ENCODE measurements around the gene WARS2.

Gene WARS2

DNA sequence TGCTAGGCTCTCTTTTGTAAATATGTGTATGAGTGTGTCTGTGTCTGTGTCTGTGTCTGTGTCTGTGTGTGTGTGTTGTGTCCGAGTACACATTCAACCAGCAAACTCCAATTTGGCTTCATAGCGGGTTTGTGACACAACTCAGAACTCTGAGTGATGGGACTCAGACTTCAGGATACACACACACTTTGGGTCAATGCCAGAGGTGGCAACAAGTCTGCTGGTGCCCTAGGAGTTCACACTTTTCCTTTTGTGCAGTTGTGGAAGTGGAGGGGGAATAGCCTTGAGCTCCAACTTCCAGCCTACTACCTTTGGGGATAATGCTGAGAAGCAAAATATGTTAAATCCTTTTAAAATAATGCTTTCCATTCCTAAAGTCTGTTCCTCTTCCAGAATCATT lies 135.7 kb downstream of the WARS2 start:
- no peak overlapping the region for H3K27ac Mint-ChIP-seq
- peaks cover 34% of the 10 kb centered on the region for H3K4me1 Mint-ChIP-seq
- peaks cover 90% of the 10 kb centered on the region for H3K27me3 Mint-ChIP-seq (ENCODE audit: low read depth)
- H3K36me3 Mint-ChIP-seq (ENCODE audit: low read depth): no peaks in the 10 kb centered on the region
- TF ChIP-seq CTCF (IDR thresholded peaks at IDR 0.05; ENCODE audit: unreplicated experiment in 3 of 3): no peak
- H3K9me3 Mint-ChIP-seq: peaks cover 11% of the 10 kb centered on the region
- no peak overlapping the region for H3K4me3 Mint-ChIP-seq

DNA sequence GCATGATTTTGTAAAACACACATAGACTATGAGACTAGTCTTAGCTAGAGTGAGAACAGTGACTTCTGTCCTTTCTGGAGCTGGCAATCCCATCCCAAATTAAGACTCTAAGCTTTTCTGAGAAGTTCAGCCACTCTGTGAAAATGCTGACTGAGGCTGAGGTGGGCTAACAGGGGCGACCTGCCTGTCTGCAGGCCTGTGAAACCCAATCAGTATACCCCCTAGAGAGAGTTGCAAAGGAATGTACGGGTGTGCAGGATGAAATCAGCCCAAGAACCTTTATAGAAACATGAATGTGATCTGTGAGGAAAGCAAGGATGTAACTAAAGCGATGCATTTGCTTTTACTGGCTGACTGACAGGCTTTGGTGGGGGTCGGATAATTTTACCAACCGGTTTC lies 136.3 kb downstream of the WARS2 start:
- Mint-ChIP-seq H3K27me3 (ENCODE audit: low read depth) (peaks cover 93% of the 10 kb centered on the region), H3K27ac (no peak overlapping the region), H3K36me3 (ENCODE audit: low read depth) (no peaks in the 10 kb centered on the region), H3K9me3 (peaks cover 11% of the 10 kb centered on the region), H3K4me3 (no peak overlapping the region), H3K4me1 (peaks cover 35% of the 10 kb centered on the region)
- no peak for TF ChIP-seq CTCF (IDR thresholded peaks at IDR 0.05; ENCODE audit: unreplicated experiment in 3 of 3)

GRCh38 chr1:119003413-119004128 lies 136.9 kb downstream of the WARS2 start:
- H3K4me3 Mint-ChIP-seq: no peak overlapping the region
- peaks cover 35% of the 10 kb centered on the region for H3K4me1 Mint-ChIP-seq
- no peak overlapping the region for H3K27ac Mint-ChIP-seq
- TF ChIP-seq CTCF (IDR thresholded peaks at IDR 0.05; ENCODE audit: unreplicated experiment in 3 of 3): no peak
- H3K36me3 Mint-ChIP-seq (ENCODE audit: low read depth): no peaks in the 10 kb centered on the region
- peaks cover 93% of the 10 kb centered on the region for H3K27me3 Mint-ChIP-seq (ENCODE audit: low read depth)
- H3K9me3 Mint-ChIP-seq: peaks cover 8% of the 10 kb centered on the region

GRCh38 chr1:119002028-119002686 lies 138.3 kb downstream of the WARS2 start:
- Mint-ChIP-seq H3K27me3 (ENCODE audit: low read depth) (peaks cover 97% of the 10 kb centered on the region), H3K4me3 (peak overlapping the region; percentile 68 to 81 (median 78)), H3K36me3 (ENCODE audit: low read depth) (no peaks in the 10 kb centered on the region), H3K9me3 (peaks cover 6% of the 10 kb centered on the region), H3K27ac (peak overlapping the region in 1 of 3 experiments; percentile 5), H3K4me1 (peaks cover 38% of the 10 kb centered on the region)
- no peak for TF ChIP-seq CTCF (IDR thresholded peaks at IDR 0.05; ENCODE audit: unreplicated experiment in 3 of 3)

- no peak for TF ChIP-seq CTCF (IDR thresholded peaks at IDR 0.05; ENCODE audit: unreplicated experiment in 3 of 3)
- Mint-ChIP-seq H3K9me3 (peaks cover 5% of the 10 kb centered on the region), H3K36me3 (ENCODE audit: low read depth) (no peaks in the 10 kb centered on the region), H3K4me1 (peaks cover 38% of the 10 kb centered on the region), H3K27ac (no peak overlapping the region), H3K27me3 (ENCODE audit: low read depth) (peaks cover 97% of the 10 kb centered on the region), H3K4me3 (peak overlapping the region; percentile 68 to 81 (median 78))
These were observed 139.0 kb downstream of the WARS2 start for GRCh38 chr1:119001181-119002027.

Measured in nephron (organoid).